T-helper 2 cell (primary cell): ENCODE results near the gene GPR61.

Source experiments
- DNase-seq, 5 experiments: peaks; one replicate each; pipeline versions ENCODE4 v3.0.0 to v3.0.0-alpha.2; 2012 to 2022

The GPR61 gene

DNA sequence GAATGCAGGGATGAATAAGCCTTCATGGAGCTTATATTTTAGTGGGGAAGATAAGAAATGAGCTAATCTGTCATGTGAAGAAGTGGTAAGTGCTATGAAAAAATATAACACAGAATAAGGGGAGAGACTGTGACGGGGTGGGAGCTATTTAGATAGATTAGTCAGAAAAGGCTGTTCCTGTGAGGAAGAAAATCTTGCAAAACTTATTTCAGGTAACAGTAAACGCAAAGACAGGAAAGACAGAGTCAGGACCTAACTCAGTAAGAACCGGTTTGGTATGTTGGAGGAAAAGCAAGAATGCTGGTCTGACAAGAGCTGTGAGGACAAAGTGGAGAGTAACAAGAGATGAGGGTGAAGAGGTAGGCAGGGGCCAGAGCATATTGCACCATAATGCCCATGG lies 30.7 kb downstream of the GPR61 start:
- no peak for DNase-seq

DNA sequence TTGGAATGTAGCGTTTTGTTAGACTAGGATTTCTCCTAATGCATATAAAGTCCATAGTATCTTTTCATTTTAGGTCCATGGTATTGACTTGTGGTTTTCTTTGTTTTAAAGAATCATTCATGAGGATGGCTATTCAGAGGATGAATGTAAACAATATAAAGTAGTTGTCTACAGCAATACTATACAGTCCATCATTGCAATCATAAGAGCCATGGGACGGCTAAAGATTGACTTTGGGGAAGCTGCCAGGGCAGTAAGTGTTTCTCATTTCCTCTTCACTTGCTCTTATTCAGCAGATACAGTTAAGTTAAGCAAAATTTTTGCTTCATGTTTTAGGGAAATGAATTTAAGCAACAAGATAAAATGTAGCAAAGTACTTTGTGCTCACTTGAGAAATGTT lies 34.1 kb downstream of the GPR61 start:
- DNase-seq, result no peak

- DNase-seq, result no peak
Measured at GRCh38 chr1:109578947-109579443, 39.3 kb downstream of the GPR61 start.

- DNase-seq, result no peak
Measured at GRCh38 chr1:109579491-109579890, 39.8 kb downstream of the GPR61 start.

- no peak for DNase-seq
Measured at GRCh38 chr1:109582021-109582420, 42.3 kb downstream of the GPR61 start.

GRCh38 chr1:109584766-109585165 lies 45.1 kb downstream of the GPR61 start:
- no peak for DNase-seq

- DNase-seq, result no peak
Measured at GRCh38 chr1:109586055-109586454, 46.4 kb downstream of the GPR61 start.

GRCh38 chr1:109589177-109589576 lies 49.5 kb downstream of the GPR61 start:
- DNase-seq, result no peak

- DNase-seq, result no peak
Measured at GRCh38 chr1:109589679-109590078, 50.0 kb downstream of the GPR61 start.

DNA sequence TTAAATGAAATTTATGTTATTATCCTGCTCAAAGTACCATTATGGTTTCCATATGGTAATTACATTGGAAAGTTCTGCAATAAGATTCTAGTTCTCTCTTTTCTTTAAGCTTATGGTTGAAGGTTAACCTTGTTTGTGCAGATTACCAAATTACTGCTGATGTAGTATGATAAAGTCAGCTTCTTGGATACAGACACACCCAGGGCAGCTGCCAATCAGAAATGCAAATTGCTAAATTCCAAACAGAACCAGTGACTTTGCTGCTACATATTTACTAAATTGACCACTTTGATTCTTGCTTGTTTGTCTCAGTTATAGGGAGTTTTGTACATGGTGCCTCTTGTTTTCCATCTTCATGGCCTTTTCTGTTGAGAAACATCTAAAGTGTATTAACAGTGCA lies 53.2 kb downstream of the GPR61 start:
- DNase-seq, result no peak

DNA sequence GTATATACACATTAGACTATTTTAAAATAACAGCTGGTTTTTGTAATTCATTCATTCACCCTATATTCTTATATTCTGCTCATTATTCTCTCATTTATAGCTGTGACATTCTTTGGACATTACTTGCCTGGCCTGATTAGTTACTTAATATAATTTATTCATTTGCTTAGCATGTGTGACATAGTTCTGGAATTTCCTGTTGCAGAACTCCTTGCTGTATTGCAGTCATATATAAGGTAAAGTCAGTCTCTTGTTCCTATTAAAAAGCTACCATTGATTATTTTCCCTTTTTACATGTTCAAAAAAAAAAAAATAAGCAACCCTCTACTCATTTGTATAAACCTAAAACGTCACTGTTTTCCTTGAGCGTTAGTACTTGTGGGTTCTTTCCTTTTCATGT lies 55.9 kb downstream of the GPR61 start:
- DNase-seq, result no peak
